ENCODE measurements around the gene ARID1A.

- TF ChIP-seq CTCF (IDR thresholded peaks at IDR 0.05; ENCODE audit: low read depth, low read length) (no peak), EZH2phosphoT487 (IDR thresholded peaks at IDR 0.05; ENCODE audit: low read depth) (no peak)
These were observed 118.6 kb downstream of the ARID1A start for GRCh38 chr1:26814377-26814776.

Data from OCI-LY3 (cell line).